ENCODE measurements around the gene TIE1.
A peak's percentile ranks its signal among the peaks of the same experiment; 100 is the strongest.

Gene TIE1

DNA sequence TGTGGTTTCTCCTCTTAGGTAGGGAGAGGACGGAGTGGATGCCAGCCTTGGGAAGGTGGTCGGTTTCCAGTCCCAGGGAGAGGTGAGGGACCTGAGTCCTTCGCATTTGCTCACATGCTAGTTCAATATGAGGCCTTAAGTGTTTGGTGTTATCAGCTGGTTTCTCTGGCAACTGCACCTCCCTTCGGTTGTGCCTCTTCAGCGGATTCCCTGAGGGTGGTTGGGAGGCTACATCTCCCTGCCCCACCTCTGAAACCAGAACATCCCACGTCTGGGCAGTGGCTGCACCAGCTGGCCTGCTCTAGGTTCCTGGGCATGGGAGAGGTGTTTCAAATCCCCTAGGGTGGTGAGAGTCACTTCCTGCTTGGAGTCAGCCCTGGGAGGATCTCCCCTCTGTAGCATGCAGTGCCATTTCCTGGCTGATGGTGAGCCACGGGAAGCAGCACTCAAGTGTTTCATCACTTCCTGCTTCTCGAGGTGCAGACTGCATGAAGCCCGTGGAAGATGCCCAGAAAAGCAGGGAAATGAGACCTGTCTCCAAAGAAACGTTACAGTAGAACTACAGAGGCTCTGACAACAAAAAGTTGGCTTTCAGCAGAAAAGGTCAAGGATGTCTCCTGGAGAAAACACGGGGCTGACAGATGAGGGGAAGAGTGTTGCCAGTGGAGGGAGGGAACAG, 26.5 kb upstream of the TIE1 start:
- no peak for DNase-seq (ENCODE audit: low spot score)

DNA sequence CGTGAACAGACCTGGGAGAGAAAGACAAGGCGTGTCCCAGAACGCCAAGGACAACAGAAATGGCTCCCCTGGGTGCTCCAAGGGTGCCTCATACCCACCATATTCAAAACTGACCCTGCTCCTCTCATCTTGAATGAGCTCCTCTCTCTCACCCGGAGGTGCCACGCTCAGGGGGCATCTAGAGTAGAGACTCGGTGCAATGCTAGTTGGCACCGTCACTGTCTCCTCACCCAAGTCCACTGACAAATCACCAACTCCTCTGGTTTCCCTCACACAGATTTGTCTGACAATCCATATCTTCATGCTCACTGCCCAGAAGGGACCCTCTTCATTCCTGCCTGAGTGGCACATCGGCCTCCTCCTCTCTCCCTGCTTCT, 26.0 kb upstream of the TIE1 start:
- DNase-seq (ENCODE audit: low spot score) = no peak

- DNase-seq (ENCODE audit: low spot score) = no peak
Observed at GRCh38 chr1:43275826-43276620, 24.8 kb upstream of the TIE1 start.

GRCh38 chr1:43276673-43277072, 24.1 kb upstream of the TIE1 start:
- DNase-seq (ENCODE audit: low spot score) = no peak

DNA sequence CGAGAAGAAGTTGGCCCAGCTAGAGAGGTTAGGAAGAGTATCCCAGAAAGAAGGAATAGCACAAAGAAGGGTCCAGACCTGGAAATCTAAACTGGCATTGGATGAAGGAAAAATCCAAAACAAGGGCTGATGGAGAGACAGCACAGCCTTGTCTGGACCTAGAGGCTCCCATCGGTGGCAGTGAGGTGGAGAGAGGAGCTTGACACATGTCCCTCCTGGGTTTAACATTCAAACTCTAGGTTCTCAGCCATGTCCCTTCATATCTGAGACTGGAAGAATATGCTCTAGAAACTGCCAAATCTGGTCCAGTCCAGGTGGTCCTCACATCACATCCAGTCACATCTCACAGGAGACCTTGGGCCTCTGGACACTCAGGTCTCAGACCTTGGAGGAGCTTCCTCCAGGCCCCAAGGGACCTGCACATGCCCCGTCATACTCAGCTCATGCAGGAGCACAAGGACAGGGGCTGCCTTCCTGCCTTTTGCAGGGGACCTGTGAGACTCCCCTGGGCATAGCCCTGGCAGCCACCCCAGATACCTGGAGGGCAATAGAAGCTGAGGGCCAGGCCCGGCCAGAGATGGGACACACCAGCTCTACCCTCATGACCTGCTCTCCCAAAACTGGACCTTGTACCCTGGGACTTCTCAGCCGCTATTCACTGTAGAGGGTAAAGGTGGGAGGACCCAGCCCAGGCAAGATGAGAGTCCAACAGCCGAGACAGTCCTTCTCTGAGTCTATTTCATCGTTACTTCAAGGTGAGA, 23.5 kb upstream of the TIE1 start:
- no peak for DNase-seq (ENCODE audit: low spot score)

- no peak for DNase-seq (ENCODE audit: low spot score)
Observed at GRCh38 chr1:43279161-43279560, 21.6 kb upstream of the TIE1 start.

- DNase-seq (ENCODE audit: low spot score) = no peak
Observed at GRCh38 chr1:43279666-43280065, 21.1 kb upstream of the TIE1 start.

- DNase-seq (ENCODE audit: low spot score) = no peak
Observed at GRCh38 chr1:43280692-43281091, 20.1 kb upstream of the TIE1 start.

- DNase-seq (ENCODE audit: low spot score) = peak; percentile 79
Observed at GRCh38 chr1:43282220-43283195, 18.3 kb upstream of the TIE1 start.

- DNase-seq (ENCODE audit: low spot score) = no peak
Observed at GRCh38 chr1:43284065-43284464, 16.7 kb upstream of the TIE1 start.

DNA sequence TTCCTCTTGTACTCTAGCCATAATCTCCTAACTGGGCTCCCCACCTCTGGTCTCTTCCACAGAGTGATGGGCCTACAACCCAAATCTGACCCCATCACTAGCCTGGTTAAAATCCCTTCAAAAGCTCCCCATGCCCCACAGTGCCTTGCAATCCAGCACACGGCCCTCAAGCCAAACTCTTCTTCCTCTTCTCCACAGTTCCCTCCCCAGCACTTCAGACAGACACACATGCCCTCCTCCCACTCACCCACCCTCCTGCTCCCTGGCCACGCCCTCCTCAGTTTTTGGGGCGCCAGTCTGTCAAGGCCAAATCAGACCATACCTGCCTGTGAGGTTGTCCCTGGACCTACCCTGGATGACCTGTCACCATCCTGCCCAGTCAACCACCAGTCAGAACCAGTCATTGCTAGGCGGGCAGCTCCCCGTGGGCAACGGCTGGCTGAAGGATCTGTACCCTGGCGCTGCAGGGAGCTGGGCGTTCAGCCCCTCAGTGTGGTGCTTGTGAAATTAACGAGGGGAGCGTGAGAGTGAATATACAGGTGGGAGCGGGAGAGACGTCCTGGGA, 16.2 kb upstream of the TIE1 start:
- DNase-seq (ENCODE audit: low spot score) = no peak

DNA sequence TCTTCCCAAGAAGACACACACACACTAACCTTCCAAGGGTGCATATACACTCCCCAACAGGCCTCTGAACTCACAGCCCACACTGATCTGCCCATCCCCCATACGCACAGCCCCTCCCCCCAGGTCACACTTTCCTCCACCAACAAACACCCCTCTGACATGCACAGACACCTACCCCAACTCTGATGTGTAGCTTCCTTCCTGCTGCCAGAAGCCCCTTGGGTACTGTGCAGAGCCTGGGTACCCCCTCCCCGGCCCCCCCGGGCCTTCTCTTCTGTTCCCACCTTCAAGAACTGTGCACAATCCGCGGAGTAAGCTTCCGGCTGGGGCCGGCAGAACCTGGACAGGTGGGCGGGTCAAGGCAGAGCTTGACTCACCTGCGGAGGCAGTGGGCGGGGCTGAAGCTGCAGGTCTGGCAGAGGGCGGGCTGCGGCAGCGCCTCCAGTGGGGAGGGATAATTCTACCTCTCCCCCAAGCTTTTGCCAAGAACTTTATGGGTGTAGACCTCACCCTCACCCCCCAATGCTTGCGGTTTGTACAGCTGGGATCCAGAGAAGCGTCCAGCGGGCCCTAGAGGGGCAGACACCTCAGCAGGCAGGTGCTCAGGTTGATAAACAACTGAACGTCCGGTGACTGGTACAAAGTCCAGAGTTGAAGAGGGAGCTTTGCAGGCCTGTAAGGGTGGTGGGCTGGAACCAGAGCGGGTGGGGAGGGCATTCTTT, 15.4 kb upstream of the TIE1 start, which contains the start of gene C1orf210:
Gene C1orf210 (minus strand): TSS at position 313 of the 722 bp plus-strand sequence. CDS start 2,311 bp downstream, outside the sequence.
- DNase-seq (ENCODE audit: low spot score) = no peak

DNA sequence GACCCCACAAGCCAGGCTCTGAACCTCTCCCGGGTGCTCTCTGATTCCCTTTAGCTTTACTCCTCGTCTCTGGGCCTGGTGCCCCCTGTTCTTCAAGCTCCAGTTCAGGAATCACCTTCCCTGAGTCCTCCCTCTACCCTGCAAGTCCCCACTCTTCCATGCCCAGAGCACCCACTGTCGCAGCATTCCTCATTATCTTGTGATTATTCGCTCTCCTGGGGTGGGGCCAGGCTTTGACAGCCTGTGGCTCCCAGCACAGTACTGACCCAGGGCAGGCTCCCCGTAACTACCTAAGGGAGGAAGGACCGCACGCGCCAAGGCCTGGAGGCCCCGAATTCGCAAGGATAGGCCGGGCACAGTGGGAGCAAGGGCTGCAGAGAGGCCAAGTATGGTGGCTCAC, 14.7 kb upstream of the TIE1 start:
- no peak for DNase-seq (ENCODE audit: low spot score)

- DNase-seq (ENCODE audit: low spot score) = no peak
Observed at GRCh38 chr1:43286533-43286932, 14.2 kb upstream of the TIE1 start.

- DNase-seq (ENCODE audit: low spot score) = peak; percentile 75
Observed at GRCh38 chr1:43288058-43288784, 12.6 kb upstream of the TIE1 start.

DNA sequence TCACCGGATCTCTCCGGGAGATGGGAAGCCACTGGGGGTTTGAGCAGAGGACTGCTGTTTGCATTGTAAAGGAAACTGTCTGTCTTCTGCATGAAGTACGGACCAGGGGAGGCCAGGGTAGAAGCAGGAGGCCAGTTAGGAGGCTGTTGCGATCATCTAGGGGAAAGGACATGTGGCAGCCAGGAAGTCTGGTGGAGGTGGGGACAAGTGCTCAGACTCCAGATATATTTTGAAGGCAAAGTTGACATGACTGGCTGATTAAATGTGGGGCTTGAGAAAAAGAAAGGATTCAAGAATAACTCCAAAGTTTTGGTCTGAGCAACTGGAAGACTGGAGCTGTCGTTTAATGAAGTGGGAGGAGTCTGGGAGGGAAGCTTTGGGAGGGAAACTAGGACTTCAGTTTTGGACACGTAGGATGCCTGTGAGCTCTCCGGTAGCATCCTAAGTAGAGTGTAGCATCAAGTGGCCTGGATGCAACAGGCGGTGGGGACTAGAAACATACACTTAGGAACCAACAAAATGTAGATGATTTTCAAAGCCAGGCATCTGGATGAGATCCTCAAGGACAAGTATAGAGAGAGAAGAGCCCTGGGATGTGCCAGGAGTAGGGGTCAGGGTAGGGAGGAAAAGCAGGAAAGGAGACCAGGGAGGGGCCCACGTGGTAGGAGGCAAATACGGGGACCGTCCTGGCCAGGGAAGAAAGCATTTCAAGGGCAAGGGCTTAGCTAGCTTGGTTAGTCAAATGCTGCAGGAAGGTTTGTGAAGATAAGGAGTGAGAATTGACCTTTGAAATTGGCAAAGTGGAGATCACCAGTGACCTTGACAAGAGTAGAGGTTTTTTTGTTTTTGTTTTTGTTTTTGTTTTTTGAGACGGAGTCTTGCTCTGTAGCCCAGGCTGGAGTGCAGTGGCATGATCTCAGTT, 11.7 kb upstream of the TIE1 start:
- no peak for DNase-seq (ENCODE audit: low spot score)

GRCh38 chr1:43292216-43292615, 8.6 kb upstream of the TIE1 start:
- no peak for DNase-seq (ENCODE audit: low spot score)

GRCh38 chr1:43292679-43293078, 8.1 kb upstream of the TIE1 start:
- DNase-seq (ENCODE audit: low spot score) = no peak

GRCh38 chr1:43293176-43293575, 7.6 kb upstream of the TIE1 start:
- no peak for DNase-seq (ENCODE audit: low spot score)

Data from cerebellar cortex (tissue), 1 donor.